ENCODE results near the gene SUFU. TPM values are rescaled to one million over a fixed set of nuclear protein-coding genes. Genes with fewer than 3 reads are reported as not detected.
"Not testable (repeated sequence)": the region's sequence is repeated elsewhere in the genome, so short reads cannot be mapped to it uniquely, and the experiment has no call there.

Gene SUFU
- total RNA-seq, 1 experiment from 2014 or later, result 2.7 TPM

DNA sequence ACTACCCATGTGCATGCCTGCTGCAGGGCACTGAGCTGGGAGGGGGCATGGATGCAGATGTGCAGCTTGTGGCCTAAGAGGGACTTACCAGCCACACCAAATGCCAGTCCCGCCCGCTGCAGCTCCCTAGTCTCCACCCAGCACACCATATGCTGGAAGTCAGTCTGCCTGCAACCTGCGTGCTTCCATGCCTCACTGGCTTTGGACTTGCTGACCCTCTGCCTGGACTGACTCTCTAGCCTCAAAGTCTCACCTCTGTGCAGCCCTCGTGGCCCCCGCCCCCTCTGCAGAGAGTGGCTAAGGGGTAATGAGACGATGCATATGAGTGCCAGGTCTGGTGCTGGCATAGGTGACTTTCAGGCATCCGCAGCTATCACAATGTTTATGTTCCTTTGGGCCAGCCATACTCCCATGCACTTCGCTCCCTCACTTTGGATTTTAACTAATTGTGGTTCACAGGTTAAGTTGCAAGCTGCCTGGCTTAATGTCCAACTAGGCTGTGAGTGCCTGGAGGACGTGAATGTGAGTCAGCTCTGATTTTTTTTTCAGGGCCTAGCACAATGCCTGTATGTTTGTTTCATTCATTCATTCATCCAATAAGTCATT, 162.2 kb downstream of the SUFU start:
- DNase-seq (no peak), ATAC-seq (no peak)
- Histone ChIP-seq H4K20me1 (ENCODE audit: low read length) (no peaks in the 10 kb centered on the region), H3F3A (ENCODE audit: low read length, unreplicated experiment) (no peaks in the 10 kb centered on the region), H2AFZ (ENCODE audit: low read length) (no peak overlapping the region), H3K4me3 (ENCODE audit: low read length) (no peak overlapping the region), H3K9me2 (replicated peaks; ENCODE audit: low read length) (no peaks in the 10 kb centered on the region), H3K4me2 (ENCODE audit: low read length) (no peak overlapping the region), H3K9ac (ENCODE audit: low read length) (no peak overlapping the region), H3K27ac (ENCODE audit: low read length) (no peak overlapping the region), H3K36me3 (ENCODE audit: low read depth, low read length) (no peaks in the 10 kb centered on the region), H3K79me2 (ENCODE audit: low read length) (no peaks in the 10 kb centered on the region), H3K9me3 (ENCODE audit: low read length) (no peaks in the 10 kb centered on the region), H3K4me1 (ENCODE audit: insufficient read depth, low read length) (peaks cover 9% of the 10 kb centered on the region; the same call in 1 of the 2 replicates), H3K27me3 (ENCODE audit: low read length) (no peaks in the 10 kb centered on the region)
- ChIA-PET POLR2A (ENCODE audit: unreplicated experiment) (no interaction called here), CTCF (no interaction called here)
- no peak for TF ChIP-seq EZH2phosphoT487 (IDR thresholded peaks at IDR 0.05; ENCODE audit: borderline replicate concordance, low read length)
- TF ChIP-seq EZH2 (IDR thresholded peaks at IDR 0.05; ENCODE audit: low read length, unreplicated experiment), result no peak
- no TSS peak for BruUV-seq (replicated peaks)
- intact Hi-C loops (cut with micrococcal nuclease), result no loop called here

GRCh38 chr10:102667411-102667810, 163.6 kb downstream of the SUFU start:
- H4K20me1 ChIP-seq (ENCODE audit: low read length); H3K27ac ChIP-seq (ENCODE audit: low read length); H3K27me3 ChIP-seq (ENCODE audit: low read length); ATAC-seq; CTCF ChIA-PET; H3K4me2 ChIP-seq (ENCODE audit: low read length); H3K4me1 ChIP-seq (ENCODE audit: insufficient read depth, low read length); H3K9me3 ChIP-seq (ENCODE audit: low read length); DNase-seq; H3K9me2 ChIP-seq (replicated peaks; ENCODE audit: low read length); H3K9ac ChIP-seq (ENCODE audit: low read length); BruUV-seq (replicated peaks); H3K79me2 ChIP-seq (ENCODE audit: low read length); H3F3A ChIP-seq (ENCODE audit: low read length, unreplicated experiment); intact Hi-C loops (cut with micrococcal nuclease); H2AFZ ChIP-seq (ENCODE audit: low read length); H3K4me3 ChIP-seq (ENCODE audit: low read length); H3K36me3 ChIP-seq (ENCODE audit: low read depth, low read length): not testable (repeated sequence)
- POLR2A ChIA-PET (ENCODE audit: unreplicated experiment), result interaction anchor here (0.6 kb wide), 1 partner anchor 574 kb away, joined by 9 read pairs; no protein-coding TSS in a partner anchor

GRCh38 chr10:102668326-102669107, 164.7 kb downstream of the SUFU start:
- DNase-seq (no peak), ATAC-seq (no peak)
- no peaks in the 10 kb centered on the region for H3K9me3 ChIP-seq (ENCODE audit: low read length)
- no peak overlapping the region for H3K9ac ChIP-seq (ENCODE audit: low read length)
- no peak for TF ChIP-seq EZH2phosphoT487 (IDR thresholded peaks at IDR 0.05; ENCODE audit: borderline replicate concordance, low read length)
- no peak for TF ChIP-seq EZH2 (IDR thresholded peaks at IDR 0.05; ENCODE audit: low read length, unreplicated experiment)
- TF ChIP-seq, protein P1, sequence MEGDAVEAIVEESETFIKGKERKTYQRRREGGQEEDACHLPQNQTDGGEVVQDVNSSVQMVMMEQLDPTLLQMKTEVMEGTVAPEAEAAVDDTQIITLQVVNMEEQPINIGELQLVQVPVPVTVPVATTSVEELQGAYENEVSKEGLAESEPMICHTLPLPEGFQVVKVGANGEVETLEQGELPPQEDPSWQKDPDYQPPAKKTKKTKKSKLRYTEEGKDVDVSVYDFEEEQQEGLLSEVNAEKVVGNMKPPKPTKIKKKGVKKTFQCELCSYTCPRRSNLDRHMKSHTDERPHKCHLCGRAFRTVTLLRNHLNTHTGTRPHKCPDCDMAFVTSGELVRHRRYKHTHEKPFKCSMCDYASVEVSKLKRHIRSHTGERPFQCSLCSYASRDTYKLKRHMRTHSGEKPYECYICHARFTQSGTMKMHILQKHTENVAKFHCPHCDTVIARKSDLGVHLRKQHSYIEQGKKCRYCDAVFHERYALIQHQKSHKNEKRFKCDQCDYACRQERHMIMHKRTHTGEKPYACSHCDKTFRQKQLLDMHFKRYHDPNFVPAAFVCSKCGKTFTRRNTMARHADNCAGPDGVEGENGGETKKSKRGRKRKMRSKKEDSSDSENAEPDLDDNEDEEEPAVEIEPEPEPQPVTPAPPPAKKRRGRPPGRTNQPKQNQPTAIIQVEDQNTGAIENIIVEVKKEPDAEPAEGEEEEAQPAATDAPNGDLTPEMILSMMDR (conservative IDR thresholded peaks at IDR 0.05; ENCODE audit: low read depth, low read length), result no peak
- BruUV-seq (replicated peaks), result no TSS peak
- H3K27ac ChIP-seq (ENCODE audit: low read length), result no peak overlapping the region
- H3K79me2 ChIP-seq (ENCODE audit: low read length), result no peaks in the 10 kb centered on the region
- no peak overlapping the region for H3K4me3 ChIP-seq (ENCODE audit: low read length)
- POLR2A ChIA-PET (ENCODE audit: unreplicated experiment), result no interaction called here
- peaks cover 9% of the 10 kb centered on the region; the same call in 1 of the 2 replicates for H3K4me1 ChIP-seq (ENCODE audit: insufficient read depth, low read length)
- H2AFZ ChIP-seq (ENCODE audit: low read length), result no peak overlapping the region
- no peaks in the 10 kb centered on the region for H3F3A ChIP-seq (ENCODE audit: low read length, unreplicated experiment)
- no peaks in the 10 kb centered on the region for H3K9me2 ChIP-seq (replicated peaks; ENCODE audit: low read length)
- intact Hi-C loops (cut with micrococcal nuclease), result no loop called here
- H3K36me3 ChIP-seq (ENCODE audit: low read depth, low read length), result no peaks in the 10 kb centered on the region
- H4K20me1 ChIP-seq (ENCODE audit: low read length), result no peaks in the 10 kb centered on the region
- no peak overlapping the region for H3K4me2 ChIP-seq (ENCODE audit: low read length)
- CTCF ChIA-PET, result no interaction called here
- no peaks in the 10 kb centered on the region for H3K27me3 ChIP-seq (ENCODE audit: low read length)
